Raji (cell line): Measurements from ENCODE around the gene PCBP3.

Experiments used
- POLR2A ChIP-seq: IDR thresholded peaks from 2 replicates; pipeline ENCODE4 v1.6.1; 2011; ENCODE audit warnings: low read depth, low read length, control low read depth; ENCODE audit not compliant: insufficient read depth

PCBP3 gene

GRCh38 chr21:45818276-45818903 is 174.9 kb downstream of the PCBP3 start:
- TF ChIP-seq POLR2A = no peak

DNA sequence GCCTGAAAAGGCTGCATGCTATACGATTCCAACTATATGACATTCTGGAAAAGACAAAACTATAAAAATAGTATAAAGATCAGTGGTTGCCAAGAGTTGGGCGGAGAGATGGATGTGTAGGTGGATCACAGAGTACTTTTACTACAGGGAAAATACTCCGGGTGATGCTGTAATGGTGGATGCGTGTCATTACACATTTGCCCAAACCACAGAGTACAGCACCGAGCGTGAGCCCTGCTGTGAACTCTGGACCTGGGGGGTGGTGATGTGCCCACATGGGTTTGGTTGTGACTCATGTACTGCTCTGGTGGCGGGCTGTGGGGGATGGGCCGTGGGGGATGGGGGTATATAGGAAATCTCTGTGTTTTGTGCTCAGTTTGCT is 175.4 kb downstream of the PCBP3 start:
- no peak for TF ChIP-seq POLR2A

DNA sequence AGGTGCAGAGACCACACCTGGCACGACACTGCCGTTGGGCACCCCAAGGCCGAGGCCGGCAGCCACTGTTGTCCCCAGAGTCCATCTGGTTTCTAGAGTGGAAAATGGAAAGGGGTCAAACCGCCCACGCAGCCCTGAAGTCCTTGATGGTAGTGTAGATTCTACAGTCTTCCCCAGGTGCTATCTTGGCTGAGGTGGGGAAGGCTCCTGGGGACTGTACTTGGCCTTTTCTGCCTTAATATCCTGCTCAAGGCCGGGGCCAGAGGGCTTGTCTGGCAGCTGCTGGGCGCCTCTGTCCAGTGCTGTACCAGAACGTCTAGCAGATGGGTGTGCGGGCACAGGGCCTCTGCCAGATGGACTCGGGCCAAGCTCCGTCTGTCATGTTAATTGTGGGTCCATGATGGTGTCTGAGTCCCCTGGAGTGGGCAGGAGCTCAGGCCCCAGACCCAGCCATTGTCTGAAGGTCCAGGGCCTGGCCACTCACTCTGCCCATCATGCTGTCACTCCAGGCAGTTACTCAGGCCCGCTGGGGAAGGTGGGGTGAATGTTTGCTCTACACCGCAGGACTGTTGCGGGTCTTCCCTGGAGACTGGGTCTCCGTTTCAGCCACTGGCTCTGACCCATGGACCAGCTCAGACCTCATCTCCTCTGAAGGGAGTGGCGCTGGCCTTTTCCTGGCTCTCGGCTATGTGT is 176.1 kb downstream of the PCBP3 start:
- TF ChIP-seq POLR2A = no peak

DNA sequence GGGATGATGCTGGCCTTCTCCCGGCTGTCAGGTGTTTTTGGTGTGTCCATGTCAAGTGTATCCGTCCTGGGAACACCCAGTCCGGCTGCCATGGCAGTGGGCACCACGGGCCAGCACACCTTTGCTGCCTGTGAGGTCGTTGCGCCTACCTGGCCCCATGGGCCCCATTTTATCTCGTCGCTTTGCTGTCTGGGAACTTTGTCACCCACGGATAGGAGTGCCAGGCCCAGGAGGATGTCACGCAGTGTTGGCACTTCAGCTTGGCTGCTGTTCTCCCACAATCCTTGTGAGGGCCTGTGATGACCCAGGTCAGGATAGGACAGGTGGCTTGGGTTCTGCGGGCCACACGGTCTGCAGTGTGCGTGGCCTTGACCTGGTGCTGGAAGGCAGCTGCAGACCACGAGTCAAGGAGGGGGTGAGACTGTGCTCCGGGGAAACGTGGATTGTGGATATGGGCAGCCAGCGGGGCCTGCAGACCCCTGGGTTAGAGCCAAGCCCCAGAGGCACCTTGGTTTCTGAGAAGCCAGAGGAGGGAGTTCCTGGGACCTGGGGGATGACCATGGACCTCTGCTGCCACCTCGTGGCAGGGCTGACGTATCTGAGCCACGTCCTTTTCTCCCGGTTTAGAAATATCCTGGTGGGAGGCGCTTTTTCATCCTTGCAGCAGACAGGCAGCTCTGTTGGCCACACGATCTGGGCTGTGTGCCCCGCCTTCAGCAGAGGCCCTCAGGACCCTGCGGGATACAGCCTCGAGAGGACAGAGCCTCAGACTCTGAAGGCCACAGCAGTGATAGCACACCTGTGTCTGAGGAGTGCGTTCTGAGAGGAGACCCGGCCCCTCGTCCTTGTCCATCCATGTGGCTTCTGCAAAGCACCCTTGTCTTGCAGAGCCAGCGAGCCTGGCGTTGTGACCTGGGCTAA is 176.9 kb downstream of the PCBP3 start:
- TF ChIP-seq POLR2A = no peak

DNA sequence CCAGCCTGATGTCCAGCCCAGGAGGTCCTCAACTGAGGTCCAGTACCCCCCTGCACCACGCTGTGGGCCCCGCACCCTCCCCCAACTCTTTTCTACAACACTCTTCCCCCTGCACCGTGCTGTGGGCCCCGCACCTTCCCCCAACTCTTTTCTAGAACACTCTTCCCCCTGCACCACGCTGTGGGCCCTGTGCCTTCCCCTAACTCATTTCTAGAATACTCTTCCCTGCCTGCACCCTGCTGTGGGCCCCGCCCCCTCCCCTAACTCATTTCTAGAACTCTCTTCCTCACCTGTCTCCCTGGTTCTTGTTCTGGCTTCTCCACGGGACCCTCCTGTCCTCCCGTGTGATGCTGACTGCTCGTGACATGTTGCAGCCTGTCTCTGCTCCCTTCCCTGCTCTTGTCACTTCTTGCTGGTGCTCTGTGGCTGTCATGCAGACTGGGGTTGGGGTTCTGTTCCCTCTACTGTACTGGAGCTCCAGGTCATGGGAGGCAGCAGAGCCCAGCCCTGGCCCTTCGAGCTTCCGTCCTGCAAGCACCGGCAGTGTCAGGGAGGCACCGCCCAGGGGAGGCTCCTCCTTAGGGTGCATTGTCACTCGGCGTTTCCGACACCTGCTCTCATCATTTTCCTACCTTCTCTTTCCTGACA is 177.9 kb downstream of the PCBP3 start:
- no peak for TF ChIP-seq POLR2A

- no peak for TF ChIP-seq POLR2A
Measured at GRCh38 chr21:45821998-45822397, 178.5 kb downstream of the PCBP3 start.

- TF ChIP-seq POLR2A = no peak
Measured at GRCh38 chr21:45822429-45823099, 179.0 kb downstream of the PCBP3 start.

DNA sequence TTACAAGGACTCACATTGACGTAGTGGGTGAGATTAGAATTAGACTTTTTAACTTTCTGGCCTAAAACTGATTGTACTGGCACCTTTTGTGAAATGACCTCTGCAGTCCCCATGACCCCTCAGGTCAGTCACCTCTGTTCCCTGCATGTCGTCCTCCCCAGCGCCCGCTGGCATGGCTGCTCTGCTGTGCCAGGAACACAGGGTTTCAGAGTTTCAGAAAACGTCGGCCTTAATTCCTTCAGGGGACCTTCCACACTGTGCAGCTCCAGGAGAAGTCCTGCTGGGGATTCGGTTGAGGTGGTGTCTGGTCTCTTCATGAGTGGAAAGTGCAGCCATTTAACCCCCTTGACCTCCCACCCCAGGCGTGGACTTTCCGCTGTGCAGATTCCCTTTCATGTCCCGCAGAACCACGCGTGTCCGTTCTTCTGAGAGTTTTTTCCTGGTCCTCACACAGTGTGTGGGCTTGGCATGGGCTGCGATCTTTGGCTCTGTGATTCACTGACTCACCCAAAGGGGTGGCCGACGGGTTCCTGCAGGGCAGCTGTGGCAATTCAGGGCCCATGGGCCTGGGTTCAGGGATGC is 179.7 kb downstream of the PCBP3 start:
- TF ChIP-seq POLR2A = no peak

DNA sequence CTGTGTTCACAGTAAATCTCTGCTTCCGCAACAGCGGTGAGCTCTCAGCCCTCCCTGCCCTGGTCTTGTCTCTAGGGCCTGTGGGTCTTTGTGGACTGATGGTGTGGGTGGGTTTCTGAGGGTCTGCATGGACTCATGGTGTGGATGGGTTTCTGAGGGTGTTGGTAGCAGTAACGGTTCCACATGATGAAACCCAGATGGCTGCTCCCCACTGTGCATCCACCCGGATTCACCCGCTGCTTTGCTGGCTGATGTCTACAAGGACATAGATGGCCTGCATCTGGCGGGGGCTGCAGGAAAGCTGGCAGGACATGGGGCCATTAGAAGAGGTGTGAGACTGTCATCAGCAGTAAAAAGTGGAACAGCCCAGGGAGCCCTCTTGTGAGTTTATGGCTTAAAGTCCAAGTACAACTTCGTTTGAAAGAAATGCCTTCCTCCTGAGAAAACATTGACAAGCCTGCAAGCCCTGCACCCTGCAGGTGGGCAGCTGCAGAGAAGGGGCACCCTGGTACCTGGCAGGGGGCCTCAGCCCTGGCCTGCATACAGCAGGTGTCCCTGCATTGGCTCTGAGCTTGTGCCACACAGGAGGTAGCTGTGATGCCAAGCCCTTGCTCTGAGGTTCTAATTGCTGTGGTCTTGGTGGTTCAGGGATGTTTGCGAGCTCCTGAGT is 181.2 kb downstream of the PCBP3 start:
- no peak for TF ChIP-seq POLR2A

GRCh38 chr21:45825219-45825618 is 181.7 kb downstream of the PCBP3 start:
- no peak for TF ChIP-seq POLR2A

DNA sequence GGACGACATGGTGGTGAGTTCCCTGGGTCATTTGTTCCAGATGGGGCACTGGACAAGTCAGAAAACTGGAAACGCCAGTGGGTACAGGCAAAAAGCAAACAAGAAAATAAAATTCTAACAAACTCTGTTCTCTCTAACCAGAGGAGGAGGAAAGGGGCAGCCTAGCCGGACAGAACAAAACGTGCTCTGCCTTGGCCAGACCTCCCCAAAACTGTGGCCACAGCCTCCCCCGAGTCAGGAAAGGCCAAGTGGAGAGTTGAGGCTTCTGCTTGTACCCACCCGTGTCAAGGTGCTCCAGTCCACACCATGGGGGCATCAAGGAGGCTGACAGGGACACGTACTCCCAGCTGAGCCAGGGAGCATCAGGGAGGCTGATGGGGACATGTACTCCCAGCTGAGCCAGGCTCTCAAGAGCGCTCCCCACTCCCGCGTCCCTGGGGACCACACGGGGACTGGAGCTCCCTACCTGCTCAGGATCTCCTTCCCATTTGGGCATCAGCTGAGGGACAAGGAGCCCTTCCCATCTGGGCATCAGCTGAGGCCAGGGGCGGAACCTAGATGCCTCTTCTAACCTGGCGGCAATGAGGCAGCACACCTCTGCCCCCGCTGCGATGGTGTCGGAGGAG is 183.3 kb downstream of the PCBP3 start:
- TF ChIP-seq POLR2A = no peak

GRCh38 chr21:45827302-45827692 is 183.8 kb downstream of the PCBP3 start:
- no peak for TF ChIP-seq POLR2A

- TF ChIP-seq POLR2A = no peak
Measured at GRCh38 chr21:45827881-45828579, 184.5 kb downstream of the PCBP3 start.
